CD4-positive, alpha-beta T cell (primary cell): Measurements from ENCODE around the gene PGC. TPM values are rescaled to one million over a fixed set of nuclear protein-coding genes. Genes with fewer than 3 reads are reported as not detected.

Source experiments
- ATAC-seq: fragments of 200-7000 bp; cut with Tn5 transposase; one replicate; pipeline ENCODE4 v1.10.0; 2022; ENCODE audit warnings: mild to moderate bottlenecking; ENCODE audit not compliant: poor library complexity
- CTCF ChIA-PET: fragments of 350-600 bp; sonication (Branson Sonifier 250); formaldehyde crosslinking; loops from one replicate; lab custom pipeline; 2021; ENCODE audit warnings: antibody characterized with exemption, inconsistent platforms; lab: Charles Lee
- POLR2A ChIA-PET: fragments of 350-600 bp; sonication (Branson Sonifier 250); formaldehyde crosslinking; loops from one replicate; lab custom pipeline; 2021; ENCODE audit warnings: antibody characterized with exemption, inconsistent platforms; lab: Charles Lee
- DNase-seq, 14 experiments: peaks; one replicate each; pipeline ENCODE4 v3.0.0-alpha.2; 2013 to 2020; ENCODE audit warnings: mixed read lengths in 2 of 14
- H3K27ac ChIP-seq, 2 donors: one replicate each; pipeline versions ENCODE4 v1.5.1 to v1.7.0; 2013; ENCODE audit warnings: low read length in 2 of 2, low read depth in 1 of 2, mild to moderate bottlenecking in 1 of 2
- H3K27me3 ChIP-seq, 2 experiments: 1 replicate in 1 of 2; 2 replicates in 1 of 2; pipeline versions ENCODE4 v1.6.1 to v1.7.0; 2013; ENCODE audit warnings: low read length in 2 of 2, control low read depth in 1 of 2, mild to moderate bottlenecking in 1 of 2, moderate library complexity in 1 of 2; ENCODE audit not compliant: insufficient read depth in 2 of 2, control insufficient read depth in 1 of 2
- H3K36me3 ChIP-seq: one replicate; pipeline ENCODE4 v1.6.1; 2013; ENCODE audit warnings: low read length, control low read depth; ENCODE audit not compliant: insufficient read depth
- H3K4me1 ChIP-seq: one replicate; pipeline ENCODE4 v1.6.1; 2013; ENCODE audit warnings: low read length, control low read depth; ENCODE audit not compliant: insufficient read depth
- H3K4me3 ChIP-seq: one replicate; pipeline ENCODE4 v1.5.1; 2013; ENCODE audit warnings: mild to moderate bottlenecking, low read length, moderate library complexity
- H3K9me3 ChIP-seq, 2 experiments: 1 replicate in 1 of 2; 2 replicates in 1 of 2; pipeline versions ENCODE4 v1.6.1 to v1.7.0; 2013; ENCODE audit warnings: low read length in 2 of 2, mild to moderate bottlenecking in 2 of 2, control low read depth in 1 of 2, moderate library complexity in 1 of 2; ENCODE audit not compliant: control insufficient read depth in 1 of 2, insufficient read depth in 1 of 2
- H3K27ac Mint-ChIP-seq: one replicate; pipeline ENCODE4 v1.8.0; 2020; ENCODE audit warnings: mixed read lengths
- H3K27me3 Mint-ChIP-seq: one replicate; pipeline ENCODE4 v1.8.0; 2021; ENCODE audit warnings: mixed read lengths
- H3K36me3 Mint-ChIP-seq: one replicate; pipeline ENCODE4 v1.8.0; 2021; ENCODE audit warnings: low read depth, mixed read lengths
- H3K4me1 Mint-ChIP-seq: one replicate; pipeline ENCODE4 v1.8.0; 2021; ENCODE audit warnings: low read depth, mixed read lengths
- H3K4me3 Mint-ChIP-seq: one replicate; pipeline ENCODE4 v1.8.0; 2020; ENCODE audit warnings: mild to moderate bottlenecking, mixed read lengths
- H3K9me3 Mint-ChIP-seq: one replicate; pipeline ENCODE4 v1.8.0; 2020; ENCODE audit warnings: mixed read lengths
- CTCF ChIP-seq: fragments of 200-600 bp; IDR thresholded peaks from one replicate; pipeline ENCODE4 v1.8.0; 2022; ENCODE audit warnings: antibody characterized with exemption, mild to moderate bottlenecking
- intact Hi-C, 2 experiments: fragments of 100-400 bp; cut with DNase I in 1 of 2; cut with micrococcal nuclease in 1 of 2; formaldehyde crosslinking; loops; one replicate each; pipeline versions ENCODE4 v1.15.1 to v1.9.0; 2023 to 2025; cut with DNase I, micrococcal nuclease
- total RNA-seq, 174 experiments: library from RNA in 2 of 174; stranded (reverse) in 2 of 174; gene quantifications; one replicate each; pipeline ENCODE4 v1.2.3 and lab custom pipeline; 2021 to 2026

Gene PGC
- total RNA-seq, 2 experiments from 2014 or later = not detected

DNA sequence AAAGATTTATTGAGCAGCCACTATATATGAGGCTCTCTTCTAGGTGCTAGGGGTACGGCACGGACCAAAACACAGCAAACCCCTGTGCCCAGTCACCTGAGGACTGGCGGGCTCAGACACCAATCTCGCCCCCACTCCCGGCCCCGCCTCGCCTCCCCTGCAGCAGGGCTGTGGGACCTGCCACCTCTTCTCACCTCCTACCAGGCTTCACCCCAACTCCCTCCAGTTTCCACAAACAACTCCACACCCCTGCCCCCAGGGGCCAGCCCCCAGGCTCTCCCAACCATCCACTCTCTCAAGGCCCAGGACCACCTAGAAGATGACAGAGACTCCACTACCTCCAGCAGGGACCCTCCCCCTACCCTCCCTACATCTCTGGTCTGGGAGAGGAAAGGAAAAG lies 18.2 kb downstream of the PGC start:
- H3K4me3 ChIP-seq = no peak overlapping the region
- peaks cover 86% of the 10 kb centered on the region for H3K4me1 ChIP-seq
- POLR2A ChIA-PET = no interaction called here
- Mint-ChIP-seq H3K27me3 (no peaks in the 10 kb centered on the region), H3K4me3 (no peak overlapping the region), H3K4me1 (peaks cover 50% of the 10 kb centered on the region), H3K9me3 (no peaks in the 10 kb centered on the region), H3K27ac (no peak overlapping the region), H3K36me3 (no peaks in the 10 kb centered on the region)
- CTCF ChIA-PET = no interaction called here
- no peak for ATAC-seq
- no peak for DNase-seq
- H3K27me3 ChIP-seq = no peaks in the 10 kb centered on the region
- no peak overlapping the region for H3K27ac ChIP-seq
- TF ChIP-seq CTCF = no peak
- H3K36me3 ChIP-seq = peaks cover 1% of the 10 kb centered on the region
- no peaks in the 10 kb centered on the region for H3K9me3 ChIP-seq
- intact Hi-C loops = no loop called here

DNA sequence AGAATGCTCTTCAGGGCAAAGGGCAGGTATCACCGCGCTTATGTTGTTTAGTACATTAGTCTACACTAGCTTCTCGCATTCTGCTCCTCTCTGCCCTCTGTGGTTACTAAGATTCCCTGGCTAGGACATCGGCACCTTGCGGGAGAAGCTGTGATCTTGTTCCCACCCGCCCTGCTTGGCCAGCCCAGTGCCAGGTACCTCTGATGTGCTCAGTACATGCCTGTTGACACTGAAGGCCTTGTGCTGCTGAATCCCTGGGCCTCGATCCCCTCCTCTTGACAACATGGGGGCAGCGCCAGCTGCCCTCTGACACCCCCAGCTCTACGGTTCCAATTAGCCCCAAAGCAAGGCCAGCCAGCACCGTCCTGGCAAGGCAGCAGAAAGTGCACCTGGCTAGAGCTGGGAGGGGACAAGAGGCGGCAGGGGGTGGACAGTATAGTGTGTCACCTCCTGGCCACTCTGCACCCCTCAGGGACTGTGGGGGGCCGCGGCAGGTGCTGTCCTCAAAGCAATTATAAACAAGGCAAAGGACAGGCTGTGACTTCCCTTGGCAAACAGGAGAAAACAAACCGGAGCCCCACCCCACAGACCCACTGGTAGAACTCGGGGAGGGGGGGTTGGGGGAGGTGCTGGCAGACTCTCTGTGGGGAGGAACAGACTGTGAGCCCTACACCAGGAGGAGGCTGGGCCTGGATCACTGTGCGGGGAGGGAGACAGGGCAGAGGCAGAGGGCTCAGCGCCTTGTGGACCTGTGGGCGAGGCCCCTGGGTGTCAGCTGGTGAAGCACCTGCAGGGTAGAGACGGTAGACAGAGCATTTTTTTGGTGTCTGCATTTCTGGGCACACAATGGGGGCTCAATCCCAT lies 18.9 kb downstream of the PGC start:
- Histone ChIP-seq H3K36me3 (peaks cover 5% of the 10 kb centered on the region), H3K4me1 (peaks cover 84% of the 10 kb centered on the region), H3K9me3 (no peaks in the 10 kb centered on the region), H3K27me3 (no peaks in the 10 kb centered on the region), H3K27ac (no peak overlapping the region), H3K4me3 (no peak overlapping the region)
- no peak for ATAC-seq
- no peaks in the 10 kb centered on the region for H3K36me3 Mint-ChIP-seq
- DNase-seq = peak in 1 of 14 experiments; percentile 46
- intact Hi-C loops = no loop called here
- H3K9me3 Mint-ChIP-seq = no peaks in the 10 kb centered on the region
- CTCF ChIA-PET = no interaction called here
- no peaks in the 10 kb centered on the region for H3K27me3 Mint-ChIP-seq
- no peak overlapping the region for H3K4me3 Mint-ChIP-seq
- POLR2A ChIA-PET = no interaction called here
- TF ChIP-seq CTCF = no peak
- H3K4me1 Mint-ChIP-seq = peaks cover 44% of the 10 kb centered on the region
- no peak overlapping the region for H3K27ac Mint-ChIP-seq

- CTCF ChIA-PET = no interaction called here
- no peak for DNase-seq
- Histone ChIP-seq H3K27me3 (no peaks in the 10 kb centered on the region), H3K4me3 (no peak overlapping the region), H3K27ac (no peak overlapping the region), H3K36me3 (peaks cover 5% of the 10 kb centered on the region), H3K9me3 (no peaks in the 10 kb centered on the region), H3K4me1 (peaks cover 82% of the 10 kb centered on the region)
- TF ChIP-seq CTCF = no peak
- peaks cover 38% of the 10 kb centered on the region for H3K4me1 Mint-ChIP-seq
- intact Hi-C loops = no loop called here
- POLR2A ChIA-PET = no interaction called here
- H3K9me3 Mint-ChIP-seq = no peaks in the 10 kb centered on the region
- H3K4me3 Mint-ChIP-seq = no peak overlapping the region
- no peak for ATAC-seq
- H3K36me3 Mint-ChIP-seq = no peaks in the 10 kb centered on the region
- H3K27ac Mint-ChIP-seq = no peak overlapping the region
- H3K27me3 Mint-ChIP-seq = no peaks in the 10 kb centered on the region
Measured at GRCh38 chr6:41727705-41728072, 19.5 kb downstream of the PGC start.
